Measurements from ENCODE around the gene TBC1D23.

DNA sequence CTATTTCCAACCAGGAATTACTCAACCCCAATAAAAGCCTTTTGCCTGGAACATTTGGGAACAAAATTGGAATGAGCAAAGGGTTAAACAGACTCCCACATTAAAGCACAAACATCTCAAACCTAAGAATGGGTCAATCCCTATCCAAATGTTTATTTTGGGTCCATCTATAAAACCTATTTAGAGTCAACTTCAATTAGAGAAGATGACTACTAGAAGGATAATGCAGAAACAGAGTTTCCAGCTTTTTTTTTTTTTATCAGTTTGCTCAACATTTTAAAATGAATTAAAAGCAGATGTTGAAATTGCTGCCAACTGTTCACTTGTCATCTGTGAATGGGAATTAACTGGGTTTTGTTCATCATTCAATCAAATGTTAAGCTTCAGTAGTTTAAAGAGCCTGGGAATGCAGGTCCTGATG is 4.1 kb upstream of the TBC1D23 start:
- TF ChIP-seq RAD21 (IDR thresholded peaks at IDR 0.05; ENCODE audit: low read length): no peak
- TF ChIP-seq, protein P1, sequence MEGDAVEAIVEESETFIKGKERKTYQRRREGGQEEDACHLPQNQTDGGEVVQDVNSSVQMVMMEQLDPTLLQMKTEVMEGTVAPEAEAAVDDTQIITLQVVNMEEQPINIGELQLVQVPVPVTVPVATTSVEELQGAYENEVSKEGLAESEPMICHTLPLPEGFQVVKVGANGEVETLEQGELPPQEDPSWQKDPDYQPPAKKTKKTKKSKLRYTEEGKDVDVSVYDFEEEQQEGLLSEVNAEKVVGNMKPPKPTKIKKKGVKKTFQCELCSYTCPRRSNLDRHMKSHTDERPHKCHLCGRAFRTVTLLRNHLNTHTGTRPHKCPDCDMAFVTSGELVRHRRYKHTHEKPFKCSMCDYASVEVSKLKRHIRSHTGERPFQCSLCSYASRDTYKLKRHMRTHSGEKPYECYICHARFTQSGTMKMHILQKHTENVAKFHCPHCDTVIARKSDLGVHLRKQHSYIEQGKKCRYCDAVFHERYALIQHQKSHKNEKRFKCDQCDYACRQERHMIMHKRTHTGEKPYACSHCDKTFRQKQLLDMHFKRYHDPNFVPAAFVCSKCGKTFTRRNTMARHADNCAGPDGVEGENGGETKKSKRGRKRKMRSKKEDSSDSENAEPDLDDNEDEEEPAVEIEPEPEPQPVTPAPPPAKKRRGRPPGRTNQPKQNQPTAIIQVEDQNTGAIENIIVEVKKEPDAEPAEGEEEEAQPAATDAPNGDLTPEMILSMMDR (IDR thresholded peaks at IDR 0.05): no peak
